Measurements from ENCODE around the gene KCNH1. TPM values are rescaled to one million over a fixed set of nuclear protein-coding genes. Genes with fewer than 3 reads are reported as not detected.
"Not testable (repeated sequence)": the region's sequence is repeated elsewhere in the genome, so short reads cannot be mapped to it uniquely, and the experiment has no call there.

KCNH1 gene
- total RNA-seq, 1 donor from 2014 or later = 10.1 TPM

- no peak for DNase-seq (ENCODE audit: low read depth)
- TF ChIP-seq, protein P1, sequence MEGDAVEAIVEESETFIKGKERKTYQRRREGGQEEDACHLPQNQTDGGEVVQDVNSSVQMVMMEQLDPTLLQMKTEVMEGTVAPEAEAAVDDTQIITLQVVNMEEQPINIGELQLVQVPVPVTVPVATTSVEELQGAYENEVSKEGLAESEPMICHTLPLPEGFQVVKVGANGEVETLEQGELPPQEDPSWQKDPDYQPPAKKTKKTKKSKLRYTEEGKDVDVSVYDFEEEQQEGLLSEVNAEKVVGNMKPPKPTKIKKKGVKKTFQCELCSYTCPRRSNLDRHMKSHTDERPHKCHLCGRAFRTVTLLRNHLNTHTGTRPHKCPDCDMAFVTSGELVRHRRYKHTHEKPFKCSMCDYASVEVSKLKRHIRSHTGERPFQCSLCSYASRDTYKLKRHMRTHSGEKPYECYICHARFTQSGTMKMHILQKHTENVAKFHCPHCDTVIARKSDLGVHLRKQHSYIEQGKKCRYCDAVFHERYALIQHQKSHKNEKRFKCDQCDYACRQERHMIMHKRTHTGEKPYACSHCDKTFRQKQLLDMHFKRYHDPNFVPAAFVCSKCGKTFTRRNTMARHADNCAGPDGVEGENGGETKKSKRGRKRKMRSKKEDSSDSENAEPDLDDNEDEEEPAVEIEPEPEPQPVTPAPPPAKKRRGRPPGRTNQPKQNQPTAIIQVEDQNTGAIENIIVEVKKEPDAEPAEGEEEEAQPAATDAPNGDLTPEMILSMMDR (conservative IDR thresholded peaks at IDR 0.05; ENCODE audit: low read depth, low read length) = no peak
- no peak overlapping the region for H3K4me3 ChIP-seq (ENCODE audit: low read depth, low read length)
Measured at GRCh38 chr1:210674151-210674550, 459.8 kb downstream of the KCNH1 start.

DNA sequence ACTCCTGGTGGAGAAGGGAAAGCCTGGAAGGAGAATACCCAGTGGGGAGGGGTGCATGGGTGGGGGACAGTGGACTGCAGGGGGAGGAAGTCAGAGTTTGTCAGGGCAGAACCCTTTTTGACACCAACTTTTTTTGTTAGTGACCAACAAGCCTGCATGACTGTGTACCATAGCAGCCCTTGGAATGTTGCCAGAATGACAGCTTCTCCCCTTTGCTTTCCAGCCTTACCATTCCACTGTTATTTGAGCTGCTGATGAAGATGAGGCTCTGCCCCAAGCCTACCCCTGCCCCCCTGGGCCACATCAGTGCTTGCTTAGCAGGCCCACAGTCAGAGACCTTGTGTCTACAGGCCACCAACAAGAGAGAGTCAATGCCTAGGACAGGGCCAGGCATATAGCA is 464.0 kb downstream of the KCNH1 start:
- H3K4me3 ChIP-seq (ENCODE audit: low read depth, low read length) = no peak overlapping the region
- DNase-seq (ENCODE audit: low read depth) = no peak
- TF ChIP-seq, protein P1 (conservative IDR thresholded peaks at IDR 0.05; ENCODE audit: low read depth, low read length) = no peak

GRCh38 chr1:210663730-210664573 is 470.0 kb downstream of the KCNH1 start:
- H3K4me3 ChIP-seq (ENCODE audit: low read depth, low read length) = no peak overlapping the region
- no peak for DNase-seq (ENCODE audit: low read depth)
- TF ChIP-seq, protein P1 (conservative IDR thresholded peaks at IDR 0.05; ENCODE audit: low read depth, low read length) = no peak

GRCh38 chr1:210662291-210663050 is 471.5 kb downstream of the KCNH1 start:
- TF ChIP-seq, protein P1 (conservative IDR thresholded peaks at IDR 0.05; ENCODE audit: low read depth, low read length) = no peak
- H3K4me3 ChIP-seq (ENCODE audit: low read depth, low read length) = no peak overlapping the region
- no peak for DNase-seq (ENCODE audit: low read depth)

DNA sequence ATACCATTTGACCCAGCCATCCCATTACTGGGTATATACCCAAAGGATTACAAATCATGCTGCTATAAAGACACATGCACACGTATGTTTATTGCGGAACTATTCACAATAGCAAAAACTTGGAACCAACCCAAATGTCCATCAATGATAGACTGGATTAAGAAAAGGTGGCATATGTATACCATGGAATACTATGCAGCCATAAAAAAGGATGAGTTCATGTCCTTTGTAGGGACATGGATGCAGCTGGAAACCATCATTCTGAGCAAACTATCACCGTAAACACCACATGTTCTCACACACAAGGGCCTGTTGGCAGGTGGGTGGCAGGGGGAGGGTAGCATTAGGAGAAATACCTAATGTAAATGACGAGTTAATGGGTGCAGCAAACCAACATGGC is 472.4 kb downstream of the KCNH1 start:
- not testable (repeated sequence) for H3K4me3 ChIP-seq (ENCODE audit: low read depth, low read length)

DNA sequence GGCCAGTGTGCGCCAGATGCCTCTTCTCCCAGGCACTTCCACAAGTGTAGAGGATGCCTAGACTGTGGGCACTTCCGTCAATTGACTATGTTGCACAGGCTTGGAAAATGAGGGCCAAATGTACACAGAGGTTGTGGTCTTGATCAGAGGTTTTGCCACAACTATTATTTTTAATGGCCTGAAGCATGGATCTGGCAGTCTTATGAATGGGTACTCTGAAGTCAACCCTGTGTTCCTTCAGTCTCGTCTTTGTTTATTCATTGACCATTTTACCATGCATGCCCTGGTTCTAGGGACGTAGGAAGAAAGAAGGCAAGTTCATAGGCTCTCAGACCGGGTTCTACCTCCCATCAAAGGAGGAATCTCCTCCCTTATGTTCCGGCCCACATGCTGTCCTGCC is 476.1 kb downstream of the KCNH1 start:
- no peak for DNase-seq (ENCODE audit: low read depth)
- TF ChIP-seq, protein P1 (conservative IDR thresholded peaks at IDR 0.05; ENCODE audit: low read depth, low read length) = no peak
- no peak overlapping the region for H3K4me3 ChIP-seq (ENCODE audit: low read depth, low read length)

More for the DNA sequence above, 472.4 kb downstream of the KCNH1 start:
- DNase-seq (ENCODE audit: low read depth) = not testable (repeated sequence)

- no peak overlapping the region for H3K4me3 ChIP-seq (ENCODE audit: low read depth, low read length)
- DNase-seq (ENCODE audit: low read depth) = no peak
- TF ChIP-seq, protein P1 (conservative IDR thresholded peaks at IDR 0.05; ENCODE audit: low read depth, low read length) = no peak
Measured at GRCh38 chr1:210655511-210655910, 478.4 kb downstream of the KCNH1 start.

Data from epithelial cell of proximal tubule (primary cell).